Loucy (cell line): ENCODE results near the gene EPN2.

Experiments used
- CTCF ChIP-seq: fragments of 200-600 bp; sonication (generic); conservative IDR thresholded peaks from 2 replicates; pipeline ENCODE4 v1.5.1; 2014; ENCODE audit warnings: mild to moderate bottlenecking, antibody characterized with exemption, low read length
- EZH2phosphoT487 ChIP-seq: fragments of 200-600 bp; IDR thresholded peaks from 2 replicates; pipeline ENCODE4 v1.6.1; 2018; ENCODE audit warnings: antibody characterized with exemption, mild to moderate bottlenecking, moderate library complexity, borderline replicate concordance

- TF ChIP-seq EZH2phosphoT487 (no peak), CTCF (no peak)
These were observed 144.2 kb downstream of the EPN2 start for GRCh38 chr17:19381361-19381740.
